T1000 (cell line): Measurements from ENCODE around the gene ST14.
A peak's percentile ranks its signal among the peaks of the same experiment; 100 is the strongest.

Experiments
- DNase-seq: peaks from one replicate; lab custom pipeline; 2025; ENCODE audit warnings: mixed read lengths; lab: John Stamatoyannopoulos, UW

ST14 gene

GRCh38 chr11:130159657-130160497 lies at the start of gene ST14:
TSS of gene ST14 (plus strand) at chr11:130159782. CDS start at chr11:130159980, 198 bp downstream.
- DNase-seq = no peak

GRCh38 chr11:130110339-130111108 lies 49.1 kb upstream of the ST14 start:
- no peak for DNase-seq

- no peak for DNase-seq
Measured at GRCh38 chr11:130112071-130112830, 47.3 kb upstream of the ST14 start.

GRCh38 chr11:130114281-130114680 lies 45.3 kb upstream of the ST14 start:
- no peak for DNase-seq

- DNase-seq = no peak
Measured at GRCh38 chr11:130114726-130115125, 44.9 kb upstream of the ST14 start.

GRCh38 chr11:130115218-130115617 lies 44.4 kb upstream of the ST14 start:
- no peak for DNase-seq

GRCh38 chr11:130118165-130118564 lies 41.4 kb upstream of the ST14 start:
- DNase-seq = no peak

- DNase-seq = no peak
Measured at GRCh38 chr11:130118636-130119387, 40.8 kb upstream of the ST14 start.

GRCh38 chr11:130120045-130120444 lies 39.5 kb upstream of the ST14 start:
- no peak for DNase-seq

GRCh38 chr11:130121445-130121978 lies 38.1 kb upstream of the ST14 start:
- DNase-seq = no peak

GRCh38 chr11:130122141-130122575 lies 37.4 kb upstream of the ST14 start:
- DNase-seq = no peak

- no peak for DNase-seq
Measured at GRCh38 chr11:130123414-130124040, 36.1 kb upstream of the ST14 start.

GRCh38 chr11:130124096-130124495 lies 35.5 kb upstream of the ST14 start:
- peak; percentile 6 for DNase-seq

- no peak for DNase-seq
Measured at GRCh38 chr11:130125638-130126037, 33.9 kb upstream of the ST14 start.

- DNase-seq = no peak
Measured at GRCh38 chr11:130126516-130126915, 33.1 kb upstream of the ST14 start.

- no peak for DNase-seq
Measured at GRCh38 chr11:130127509-130127908, 32.1 kb upstream of the ST14 start.

- DNase-seq = no peak
Measured at GRCh38 chr11:130128626-130129025, 31.0 kb upstream of the ST14 start.

- no peak for DNase-seq
Measured at GRCh38 chr11:130129922-130130321, 29.7 kb upstream of the ST14 start.

GRCh38 chr11:130131961-130132850 lies 27.4 kb upstream of the ST14 start:
- no peak for DNase-seq

- DNase-seq = no peak
Measured at GRCh38 chr11:130133716-130134115, 25.9 kb upstream of the ST14 start.
